ENCODE results near the gene SEZ6L2.
"Not testable (repeated sequence)": the region's sequence is repeated elsewhere in the genome, so short reads cannot be mapped to it uniquely, and the experiment has no call there.

Gene SEZ6L2

DNA sequence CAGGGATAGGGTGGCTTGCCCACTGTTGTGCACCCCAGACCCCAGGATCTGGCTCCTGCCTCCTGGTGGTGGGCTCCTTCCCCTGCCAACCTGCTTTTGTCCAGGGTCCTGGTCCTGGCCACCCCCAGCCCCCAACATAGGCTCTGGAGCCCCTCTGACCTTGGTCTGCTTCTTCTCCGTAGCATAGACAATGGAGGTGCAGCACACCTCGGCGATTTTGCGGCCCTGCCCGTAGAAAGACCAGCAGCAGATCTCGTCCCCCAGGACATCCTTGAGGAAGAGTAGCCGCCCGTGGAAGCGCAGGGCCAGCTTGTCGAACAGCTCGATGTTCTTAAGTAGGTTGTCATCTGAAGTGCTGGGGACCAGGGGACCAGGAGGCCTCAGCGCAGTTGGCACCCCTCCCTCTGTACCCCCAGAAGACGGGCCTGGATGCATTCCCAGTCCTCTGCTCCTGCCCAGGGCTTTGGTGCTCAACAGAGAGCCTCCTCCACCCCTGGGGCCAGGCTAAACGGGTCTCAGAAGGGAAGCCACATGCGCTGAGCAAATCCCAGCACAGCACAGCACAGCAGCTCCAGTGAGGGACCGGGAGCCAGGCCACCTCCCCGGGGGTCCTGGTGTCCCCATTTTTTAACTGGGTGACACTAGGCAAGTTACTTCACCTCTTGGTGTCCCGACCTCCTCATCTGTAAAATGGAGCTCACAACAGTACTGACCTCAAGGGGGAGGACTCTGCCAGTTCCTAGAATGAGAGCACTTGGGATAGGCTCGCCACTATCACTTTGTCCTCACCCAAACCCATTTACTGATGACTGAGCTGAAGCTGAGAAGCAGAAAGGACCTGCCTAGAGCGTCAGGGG, 11.7 kb upstream of the SEZ6L2 start:
- no peak for FAIRE-seq
- DNase-seq (ENCODE audit: insufficient read length, low spot score), result no peak

DNA sequence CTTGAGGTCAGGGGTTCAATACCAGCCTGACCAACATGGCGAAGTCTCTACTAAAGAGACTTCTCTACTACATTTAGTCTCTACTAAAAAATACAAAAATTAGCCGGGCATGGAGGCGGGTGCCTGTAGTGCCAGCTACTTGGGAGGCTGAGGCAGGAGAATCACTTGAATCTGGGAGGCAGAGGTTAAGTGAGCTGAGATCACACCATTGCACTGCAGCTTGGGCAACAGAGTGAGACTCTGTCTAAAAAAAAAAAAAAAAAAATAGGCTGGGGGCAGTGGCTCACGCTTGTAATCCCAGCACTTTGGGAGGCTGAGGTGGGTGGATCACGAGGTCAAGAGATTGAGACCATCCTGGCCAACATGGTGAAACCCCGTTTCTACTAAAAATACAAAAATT, 10.5 kb upstream of the SEZ6L2 start:
- FAIRE-seq; DNase-seq (ENCODE audit: insufficient read length, low spot score): not testable (repeated sequence)

DNA sequence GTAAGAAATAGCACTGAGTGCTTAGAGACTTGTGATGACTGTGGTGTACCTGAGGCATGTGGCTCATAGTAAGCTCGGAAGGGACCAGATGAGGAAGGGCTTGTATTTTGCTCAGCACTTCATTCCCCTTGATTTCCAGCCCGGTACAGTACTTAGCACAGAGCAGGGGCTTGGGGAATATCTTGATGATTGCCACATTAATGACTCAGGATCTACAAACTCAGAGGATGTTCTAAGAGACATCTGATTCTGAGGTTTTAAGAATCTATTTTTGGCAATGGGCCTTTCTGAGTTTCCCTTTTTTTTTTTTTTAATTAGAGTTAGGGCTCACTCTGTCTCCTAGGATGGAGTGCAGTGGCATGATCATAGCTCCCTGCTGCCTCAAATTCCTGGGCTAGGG, 10.0 kb upstream of the SEZ6L2 start:
- no peak for FAIRE-seq
- no peak for DNase-seq (ENCODE audit: insufficient read length, low spot score)

DNA sequence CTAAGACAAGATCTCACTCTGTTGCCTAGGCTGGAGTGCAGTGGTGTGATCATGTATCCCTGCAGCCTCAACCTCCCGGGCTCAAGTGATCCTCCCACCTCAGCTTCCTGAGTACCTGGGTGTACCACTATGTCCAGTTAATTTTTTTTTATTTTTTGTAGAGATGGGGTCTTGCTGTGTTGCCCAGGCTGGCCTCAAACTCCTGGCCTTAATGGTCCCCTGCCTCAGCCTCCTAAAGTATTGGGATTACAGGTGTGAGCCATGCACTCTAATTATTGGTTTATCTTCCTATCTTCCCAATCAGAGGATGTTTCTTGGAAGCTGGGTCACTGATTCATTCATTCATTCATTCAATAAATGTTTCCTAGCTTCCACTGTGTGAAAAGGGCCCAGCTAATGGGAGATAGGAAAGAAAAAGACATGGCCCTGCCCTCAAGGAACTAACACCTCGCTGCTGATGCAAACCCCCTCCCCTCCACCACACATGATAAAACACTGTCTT, 9.4 kb upstream of the SEZ6L2 start:
- no peak for FAIRE-seq
- no peak for DNase-seq (ENCODE audit: insufficient read length, low spot score)

DNA sequence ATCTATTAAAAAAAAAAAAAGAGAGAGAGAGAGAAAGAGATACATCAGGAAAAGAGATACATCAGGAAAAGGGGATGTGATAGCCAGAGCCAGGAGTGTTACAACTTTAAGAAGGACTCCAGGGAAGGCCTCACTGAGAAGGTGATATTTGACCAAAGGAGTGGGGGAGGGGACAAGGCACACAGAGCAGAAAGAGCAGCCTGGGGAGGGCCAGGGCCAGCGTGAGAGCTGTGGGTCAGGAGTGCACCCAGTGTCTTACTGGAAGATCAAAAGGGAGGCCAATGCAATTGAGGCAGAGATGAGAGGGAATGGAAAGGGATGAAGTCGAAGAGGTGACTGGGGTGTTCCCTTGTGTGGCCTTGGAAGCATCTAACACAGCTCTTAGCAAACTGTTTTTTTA, 8.6 kb upstream of the SEZ6L2 start:
- FAIRE-seq (no peak), DNase-seq (ENCODE audit: insufficient read length, low spot score) (no peak)

DNA sequence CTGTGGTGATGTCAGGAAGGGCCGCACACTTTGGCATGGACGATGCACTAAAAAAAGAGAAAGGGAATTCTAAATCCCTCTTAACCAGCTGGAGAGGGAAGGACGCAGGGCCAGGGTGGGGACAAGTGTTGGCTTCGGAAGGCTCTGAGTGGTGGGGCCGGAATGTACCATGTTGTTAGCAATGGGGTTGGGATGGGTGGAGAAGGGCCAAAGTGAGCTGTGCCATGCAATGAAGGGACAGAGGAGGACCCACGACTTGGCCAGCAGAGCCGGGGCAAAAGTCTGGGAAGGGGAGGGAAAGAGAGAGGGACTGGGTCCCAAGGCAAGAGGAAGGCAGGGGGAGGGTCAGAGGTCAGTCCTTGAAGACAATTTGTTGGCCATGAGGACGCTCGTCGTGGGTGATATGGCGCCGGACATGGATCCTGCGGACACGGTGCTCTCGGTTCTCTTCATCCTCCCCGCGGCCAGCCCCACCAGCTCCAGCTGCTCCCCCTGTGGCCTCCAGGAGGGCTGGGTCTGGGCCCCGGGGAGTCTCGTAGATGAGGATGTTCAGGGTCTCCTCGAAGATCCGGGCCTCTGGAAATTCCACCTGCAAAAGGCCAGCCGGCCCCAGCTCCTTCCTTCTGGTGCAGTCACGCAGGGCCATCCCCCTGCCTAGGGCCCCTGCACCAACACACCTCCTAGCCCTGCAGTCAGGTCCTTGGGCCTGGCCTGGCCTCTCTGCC, 7.3 kb upstream of the SEZ6L2 start:
- FAIRE-seq (no peak), DNase-seq (ENCODE audit: insufficient read length, low spot score) (no peak)

- FAIRE-seq (no peak), DNase-seq (ENCODE audit: insufficient read length, low spot score) (no peak)
These were observed 6.3 kb upstream of the SEZ6L2 start for GRCh38 chr16:29905668-29906067.

DNA sequence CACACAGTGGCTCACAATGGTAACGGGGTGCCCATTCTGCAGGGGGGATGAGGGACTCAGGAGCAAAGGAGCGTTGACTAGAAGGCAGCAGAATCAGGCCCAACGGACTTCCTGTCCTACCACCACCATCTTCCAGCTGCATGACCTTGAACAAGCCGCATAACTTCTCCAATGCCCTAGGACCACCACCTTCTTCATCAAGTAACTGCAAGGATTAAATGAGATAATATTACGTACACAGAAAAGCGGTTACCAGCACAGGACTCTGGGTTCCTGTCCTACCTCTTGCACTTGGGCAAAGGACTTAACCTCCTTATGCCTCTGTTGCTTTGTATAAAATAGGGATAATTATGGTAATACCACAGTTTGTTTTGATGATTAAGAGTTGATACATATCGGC, 5.6 kb upstream of the SEZ6L2 start:
- DNase-seq (ENCODE audit: insufficient read length, low spot score) (no peak), FAIRE-seq (no peak)

- FAIRE-seq (no peak), DNase-seq (ENCODE audit: insufficient read length, low spot score) (no peak)
These were observed 4.2 kb upstream of the SEZ6L2 start for GRCh38 chr16:29903590-29903989.

DNA sequence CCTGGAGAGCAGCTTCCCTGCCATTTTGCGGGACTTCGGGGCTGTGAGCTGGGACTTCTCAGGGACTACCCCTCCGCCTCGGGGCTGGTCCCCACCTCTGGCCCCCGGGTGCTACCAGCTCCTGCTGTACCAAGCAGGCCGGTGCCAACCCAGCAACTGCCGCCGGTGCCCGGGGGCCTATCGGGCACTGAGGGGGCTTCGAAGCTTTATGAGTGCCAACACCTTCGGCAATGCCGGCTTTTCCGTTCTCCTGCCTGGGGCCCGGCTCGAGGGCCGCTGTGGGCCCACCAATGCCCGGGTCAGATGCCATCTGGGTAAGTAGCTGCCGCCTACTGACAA, 2.2 kb upstream of the SEZ6L2 start:
- FAIRE-seq (no peak), DNase-seq (ENCODE audit: insufficient read length, low spot score) (no peak)

- no peak for FAIRE-seq
These were observed 1.7 kb upstream of the SEZ6L2 start for GRCh38 chr16:29900888-29901606.

GRCh38 chr16:29900102-29900887, 945 bp upstream of the SEZ6L2 start, which contains the start of gene ASPHD1:
TSS of gene ASPHD1 (plus strand) at chr16:29900488. CDS start at chr16:29900972, 484 bp downstream.
- FAIRE-seq, result peak; percentile 4

More at GRCh38 chr16:29900888-29901606, 1.7 kb upstream of the SEZ6L2 start:
- peak; percentile 25 for DNase-seq (ENCODE audit: insufficient read length, low spot score)

GRCh38 chr16:29898804-29899515, 390 bp downstream of the SEZ6L2 start:
- peak; percentile 80 for DNase-seq (ENCODE audit: insufficient read length, low spot score)
- FAIRE-seq, result no peak

More at GRCh38 chr16:29900102-29900887, 945 bp upstream of the SEZ6L2 start, which contains the start of gene ASPHD1:
- peak; percentile 88 for DNase-seq (ENCODE audit: insufficient read length, low spot score)

DNA sequence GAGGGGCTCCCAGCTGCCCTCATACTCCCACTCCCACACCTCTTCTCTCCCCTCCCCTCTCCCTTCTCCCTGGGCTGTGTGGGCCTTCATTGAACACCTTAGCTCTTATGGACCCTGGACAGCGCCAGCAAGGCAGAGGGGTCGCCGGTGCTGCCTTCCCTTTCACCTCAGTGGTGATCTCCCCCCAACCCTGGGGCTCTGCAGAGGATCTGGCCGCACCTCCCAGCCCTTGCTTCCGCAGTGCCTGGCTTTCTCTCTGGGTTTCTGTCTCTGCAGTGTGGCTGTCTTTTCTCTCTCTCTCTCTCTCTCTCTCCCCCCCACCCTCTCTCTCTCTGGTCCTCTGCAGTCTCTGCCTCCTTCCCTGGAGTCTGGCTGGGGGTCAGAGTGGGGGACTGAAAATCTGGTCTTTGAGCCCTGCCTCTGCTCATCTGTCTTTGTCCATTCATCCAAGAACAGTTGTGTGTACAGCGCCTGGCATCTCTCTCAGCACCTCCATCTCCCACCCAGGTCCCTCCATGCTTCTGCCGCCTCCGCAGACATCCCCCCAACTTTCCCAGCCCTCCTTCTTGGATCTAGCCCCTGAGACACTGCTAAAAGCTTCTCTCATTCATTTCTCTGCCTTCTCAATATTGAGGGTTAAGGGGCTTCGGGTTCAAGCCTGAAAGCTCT, 1.1 kb downstream of the SEZ6L2 start:
- no peak for DNase-seq (ENCODE audit: insufficient read length, low spot score)
- no peak for FAIRE-seq

GRCh38 chr16:29897333-29897732, 2.0 kb downstream of the SEZ6L2 start:
- DNase-seq (ENCODE audit: insufficient read length, low spot score), result no peak
- FAIRE-seq, result no peak

DNA sequence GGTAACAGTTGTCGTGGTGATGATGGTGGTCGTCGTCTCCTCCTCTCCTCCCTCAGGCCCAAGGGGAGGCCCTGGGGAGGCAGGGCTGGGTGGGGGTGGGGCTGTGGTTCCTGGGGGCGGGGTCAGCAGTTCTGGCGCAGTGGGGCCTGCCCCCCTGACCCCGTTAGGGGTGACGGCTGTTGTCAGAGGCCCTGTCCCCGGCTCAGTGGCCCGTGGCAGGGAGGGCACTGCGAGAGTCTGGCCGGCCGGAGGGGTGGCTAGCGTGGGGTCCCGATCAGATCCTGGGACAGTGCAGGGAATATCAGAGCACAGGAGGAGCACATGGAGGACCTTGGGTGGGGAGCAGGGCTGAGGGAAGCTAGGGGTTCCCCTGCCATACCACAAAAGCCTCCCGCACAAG, 2.5 kb downstream of the SEZ6L2 start:
- FAIRE-seq, result no peak
- DNase-seq (ENCODE audit: insufficient read length, low spot score), result no peak

- no peak for DNase-seq (ENCODE audit: insufficient read length, low spot score)
- no peak for FAIRE-seq
These were observed 5.0 kb downstream of the SEZ6L2 start for GRCh38 chr16:29894352-29894751.

DNA sequence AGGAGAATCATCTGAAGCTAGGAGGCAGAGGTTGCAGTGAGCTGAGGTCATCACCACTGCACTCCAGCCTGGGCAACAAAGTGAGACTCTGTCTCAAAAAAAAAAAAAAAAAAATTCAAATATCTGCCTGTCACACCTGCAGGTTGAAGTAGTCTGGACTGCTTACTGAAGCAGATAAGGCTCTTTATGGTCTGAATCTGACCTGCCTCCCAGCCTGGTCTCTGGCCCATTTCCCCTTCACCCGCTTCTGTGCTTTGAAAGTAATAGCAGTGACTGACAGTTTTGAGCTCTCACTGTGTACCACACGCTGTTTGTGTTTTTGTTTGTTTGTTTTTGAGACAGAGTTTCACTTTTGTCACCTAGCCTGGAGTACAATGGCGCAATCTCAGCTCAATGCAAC, 5.8 kb downstream of the SEZ6L2 start:
- FAIRE-seq (no peak), DNase-seq (ENCODE audit: insufficient read length, low spot score) (no peak)

DNA sequence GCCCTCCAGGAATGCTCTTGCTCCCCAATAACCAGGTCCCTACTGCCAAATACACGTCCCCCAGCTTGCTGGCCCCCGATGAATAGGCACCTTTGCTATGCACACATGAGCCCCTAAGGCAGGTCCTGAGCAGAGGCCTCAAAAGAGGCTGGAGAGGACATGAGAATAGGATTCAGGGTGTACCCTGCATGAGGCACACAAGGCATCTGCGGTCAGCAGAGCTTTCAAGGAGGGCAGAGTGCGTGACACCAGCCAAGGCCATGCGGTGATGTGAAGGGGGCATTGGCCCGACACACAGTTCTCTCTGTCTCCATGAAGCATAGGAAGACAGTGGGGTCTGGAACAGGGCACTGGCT, 6.9 kb downstream of the SEZ6L2 start:
- no peak for DNase-seq (ENCODE audit: insufficient read length, low spot score)
- no peak for FAIRE-seq

All from HTR-8/SVneo (cell line).